ENCODE measurements around the gene TIPIN.
"Not testable (repeated sequence)": the region's sequence is repeated elsewhere in the genome, so short reads cannot be mapped to it uniquely, and the experiment has no call there.

Gene TIPIN, protein sequence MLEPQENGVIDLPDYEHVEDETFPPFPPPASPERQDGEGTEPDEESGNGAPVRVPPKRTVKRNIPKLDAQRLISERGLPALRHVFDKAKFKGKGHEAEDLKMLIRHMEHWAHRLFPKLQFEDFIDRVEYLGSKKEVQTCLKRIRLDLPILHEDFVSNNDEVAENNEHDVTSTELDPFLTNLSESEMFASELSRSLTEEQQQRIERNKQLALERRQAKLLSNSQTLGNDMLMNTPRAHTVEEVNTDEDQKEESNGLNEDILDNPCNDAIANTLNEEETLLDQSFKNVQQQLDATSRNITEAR

DNA sequence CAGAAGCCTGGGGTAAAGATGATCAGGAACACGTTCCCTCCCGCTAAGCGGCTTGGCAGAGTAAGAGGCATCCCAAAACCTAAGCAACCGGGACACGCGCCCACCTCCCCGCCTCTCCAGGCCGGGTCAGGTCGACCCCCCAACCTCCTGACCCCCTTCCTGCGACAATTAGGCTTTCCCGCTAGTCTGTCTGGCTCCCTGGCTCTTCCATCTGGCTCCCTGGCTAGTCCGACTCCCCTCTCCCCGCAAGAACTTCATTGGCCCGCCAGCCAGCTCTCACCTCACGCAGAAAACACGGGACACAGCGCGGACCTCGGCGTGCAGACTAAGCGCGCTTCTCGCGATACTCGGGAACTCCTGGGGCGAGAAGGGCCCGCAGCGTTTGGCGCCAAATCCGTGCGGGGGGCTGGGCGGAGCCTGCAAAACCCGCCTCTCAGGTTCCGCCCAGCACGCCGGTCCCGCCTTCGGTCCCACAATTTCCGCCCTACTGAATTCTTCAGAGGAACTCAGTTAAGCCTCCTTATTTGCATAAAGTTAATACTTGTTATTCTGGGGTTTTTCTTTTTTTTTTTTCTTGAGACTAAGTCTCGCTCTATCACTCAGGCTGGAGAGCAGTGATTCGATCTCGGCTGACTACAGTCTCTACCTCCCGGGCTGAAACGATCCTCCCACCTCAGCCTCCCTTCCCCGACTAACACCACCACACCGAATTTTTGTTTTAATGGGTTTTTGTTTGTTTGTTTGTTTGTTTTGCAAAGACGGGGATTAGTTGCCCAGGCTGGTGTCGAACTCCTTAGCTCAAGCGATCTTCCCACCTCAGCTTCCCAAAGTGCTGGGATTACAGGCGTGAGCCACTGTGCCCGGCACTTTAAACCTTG, at the start of gene TIPIN:
TIPIN (minus strand) TSS at position 327 of the 878 bp plus-strand sequence. CDS start 3,738 bp downstream, outside the sequence.
- peak; percentile 89 for DNase-seq (ENCODE audit: low spot score)

DNA sequence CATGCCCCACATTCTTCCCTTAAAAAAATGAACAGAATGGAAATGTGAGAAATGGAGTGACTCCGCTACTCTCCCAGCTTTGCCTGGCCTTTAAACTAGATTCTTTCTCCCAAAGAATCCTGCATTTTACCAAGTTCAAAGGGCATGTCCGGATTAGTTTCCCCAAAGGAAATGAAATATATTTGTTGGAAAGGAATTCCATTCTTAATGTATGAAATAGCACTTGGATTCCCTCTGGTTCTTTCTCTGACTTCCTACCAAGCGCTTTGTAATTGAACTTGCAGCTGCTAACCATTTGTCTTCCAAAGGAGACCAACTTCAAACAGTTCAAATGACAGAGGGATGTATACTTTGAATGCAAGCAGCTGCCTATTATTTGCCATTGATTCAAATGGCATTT, 49.1 kb upstream of the TIPIN start:
- DNase-seq (ENCODE audit: low spot score): no peak

DNA sequence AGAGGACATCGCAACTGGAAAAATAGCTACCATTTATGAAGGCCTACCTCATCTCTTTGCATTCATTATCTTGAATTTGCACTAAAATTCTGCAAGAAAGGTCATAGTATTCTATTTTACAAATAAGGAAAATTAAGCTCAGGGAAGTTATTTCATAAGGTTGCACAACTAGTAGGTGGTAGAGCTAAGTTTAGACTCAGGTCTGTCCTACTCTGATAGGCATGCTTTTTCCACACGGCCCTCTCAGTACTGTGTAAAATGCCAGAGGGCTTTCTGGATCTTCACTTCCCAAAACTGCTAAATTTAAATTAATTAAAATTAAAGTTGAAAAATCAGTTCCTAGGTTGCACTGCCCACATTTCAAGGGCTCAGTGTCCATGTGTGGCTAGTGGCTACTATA, 48.5 kb upstream of the TIPIN start:
- no peak for DNase-seq (ENCODE audit: low spot score)

DNA sequence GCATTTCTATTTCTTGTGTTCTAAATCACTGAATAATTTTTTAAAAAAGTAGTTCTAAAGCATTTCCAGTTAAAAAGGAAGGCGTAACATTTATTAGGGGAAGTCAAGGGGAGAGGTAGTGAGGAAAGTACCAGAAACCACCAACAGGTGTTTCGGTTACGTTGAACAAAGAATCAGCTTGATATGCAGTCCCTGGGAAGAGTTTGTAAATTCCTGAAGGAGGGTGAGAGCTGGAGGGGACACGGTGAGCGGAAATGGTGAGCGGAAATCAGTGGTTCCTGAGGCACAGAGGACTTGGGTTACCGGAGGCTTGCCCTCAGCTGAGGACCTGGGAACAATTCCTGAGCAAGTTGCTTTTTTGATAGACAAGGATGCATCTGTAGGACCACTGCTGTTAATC, 48.0 kb upstream of the TIPIN start:
- no peak for DNase-seq (ENCODE audit: low spot score)

DNA sequence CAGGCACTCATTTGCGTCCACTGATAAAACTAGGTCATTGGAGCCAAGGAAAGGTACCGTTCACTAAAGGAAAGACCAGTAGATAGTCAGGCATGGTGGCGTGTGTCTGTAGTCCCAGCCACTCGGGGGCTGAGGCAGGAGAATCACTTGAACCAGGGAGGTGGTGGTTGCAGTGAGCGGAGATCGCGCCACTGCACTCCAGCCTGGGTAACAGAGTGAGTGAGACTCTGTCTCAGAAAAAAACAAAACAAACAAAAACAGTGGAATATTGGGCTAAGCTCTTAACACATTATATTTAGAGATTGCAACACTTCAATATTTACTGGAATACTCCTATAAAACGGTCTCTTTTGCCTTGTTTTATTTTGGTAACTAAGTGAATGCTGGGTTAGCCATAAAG, 47.6 kb upstream of the TIPIN start:
- no peak for DNase-seq (ENCODE audit: low spot score)

DNA sequence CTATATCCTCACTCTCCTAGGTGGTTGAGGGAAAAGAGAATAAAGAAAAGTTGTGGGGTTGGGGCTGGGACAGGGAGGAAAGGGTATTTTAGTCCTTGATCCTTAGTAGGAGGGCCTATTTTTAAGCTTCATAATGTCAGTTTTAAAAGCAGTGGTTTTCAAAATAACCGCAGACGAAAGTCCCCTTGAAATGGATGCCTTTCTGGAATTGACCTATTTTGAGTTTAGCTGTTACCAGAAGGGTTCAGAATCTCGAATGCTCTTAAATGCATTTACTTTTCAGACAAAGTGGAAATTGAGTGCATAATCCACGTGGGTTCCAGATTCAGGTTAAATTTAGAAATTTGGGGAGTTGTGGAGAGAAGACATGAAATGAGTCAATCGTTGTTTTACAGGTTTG, 46.8 kb upstream of the TIPIN start:
- no peak for DNase-seq (ENCODE audit: low spot score)

DNA sequence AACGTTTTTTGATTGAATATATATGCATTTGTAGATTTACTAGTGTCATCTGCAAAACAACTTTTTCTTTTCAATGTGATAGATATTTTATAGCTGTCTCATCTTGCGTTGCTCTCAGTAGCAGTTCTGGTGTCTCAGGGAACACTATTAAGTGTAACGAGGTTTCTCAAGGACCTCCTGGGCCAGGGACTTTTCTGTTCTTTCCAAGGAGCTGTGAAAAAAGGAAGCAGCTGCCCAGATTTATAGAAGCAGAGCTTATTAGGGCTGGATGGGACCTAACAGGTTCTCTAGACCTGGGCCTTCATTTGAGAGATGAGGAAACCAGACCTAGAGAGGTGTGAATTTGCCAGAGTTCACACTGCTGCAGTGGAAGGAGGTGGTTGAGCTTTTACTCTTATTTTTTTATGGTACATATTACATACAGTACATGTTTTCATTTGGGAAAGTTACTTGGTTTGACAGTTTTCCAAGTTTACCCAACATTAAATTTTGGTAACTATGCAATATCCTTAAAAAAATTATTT, 46.3 kb upstream of the TIPIN start:
- no peak for DNase-seq (ENCODE audit: low spot score)

DNA sequence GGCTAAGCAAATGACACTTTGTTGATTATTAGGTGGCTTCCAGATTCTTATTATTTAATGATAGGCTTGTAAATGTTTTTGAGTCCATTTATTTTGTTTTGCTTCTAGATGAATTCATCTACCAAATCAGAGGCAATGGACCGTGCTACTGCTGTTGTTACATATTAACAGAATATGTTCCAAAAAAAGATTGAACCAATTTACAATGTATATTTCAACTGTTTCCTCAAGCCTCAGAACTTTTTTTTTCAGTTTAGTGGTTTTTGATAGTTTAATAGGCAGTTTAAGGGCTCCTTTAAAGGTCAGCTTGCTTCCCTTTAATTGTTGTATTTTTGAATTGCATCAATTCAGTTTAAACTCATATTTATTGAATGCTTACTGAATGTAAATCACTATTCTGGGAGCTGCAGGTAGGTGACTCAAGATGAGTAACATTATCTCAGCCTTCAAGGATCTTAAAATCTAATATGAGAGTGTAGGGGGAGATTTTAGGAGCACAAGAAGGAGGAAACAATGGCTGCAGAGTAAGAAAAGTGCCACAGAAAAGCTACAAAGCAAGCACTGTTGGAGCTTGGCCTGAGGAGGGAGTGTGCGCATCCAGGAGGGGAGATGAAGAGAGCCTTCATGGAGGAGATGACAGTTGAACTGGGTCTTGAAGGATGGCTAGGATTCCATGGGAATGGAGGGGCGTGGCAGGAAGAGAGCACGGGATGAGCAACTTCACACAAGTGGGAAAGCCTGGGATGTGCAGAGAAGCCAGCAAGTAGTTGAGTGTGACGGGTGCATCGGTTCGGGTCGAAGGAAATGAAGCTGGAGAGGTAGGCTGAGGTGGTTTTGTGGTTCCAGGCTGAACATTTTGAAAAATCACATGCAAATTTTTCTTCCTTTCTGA, 44.9 kb upstream of the TIPIN start:
- no peak for DNase-seq (ENCODE audit: low spot score)

DNA sequence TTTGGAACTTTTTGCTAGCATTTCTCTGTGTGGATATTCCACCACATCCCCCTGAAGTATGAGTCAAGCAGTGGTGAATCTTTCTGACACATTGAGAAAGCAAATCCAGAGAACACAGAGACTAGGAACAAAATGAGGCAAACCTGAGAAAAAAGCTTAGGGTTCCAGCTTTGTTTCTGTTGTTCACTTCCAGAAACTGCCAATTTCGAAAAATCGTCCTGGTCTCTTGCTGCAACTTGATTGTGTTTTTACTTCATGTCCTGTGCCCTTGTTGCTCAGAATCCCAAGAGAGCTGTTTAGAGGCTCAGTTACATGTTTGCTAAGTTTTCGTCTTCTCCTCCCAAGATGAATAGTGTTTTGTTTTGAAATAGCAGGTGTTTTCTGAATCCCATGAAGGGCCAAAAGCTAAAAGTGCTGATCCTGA, 43.9 kb upstream of the TIPIN start:
- DNase-seq (ENCODE audit: low spot score): no peak

DNA sequence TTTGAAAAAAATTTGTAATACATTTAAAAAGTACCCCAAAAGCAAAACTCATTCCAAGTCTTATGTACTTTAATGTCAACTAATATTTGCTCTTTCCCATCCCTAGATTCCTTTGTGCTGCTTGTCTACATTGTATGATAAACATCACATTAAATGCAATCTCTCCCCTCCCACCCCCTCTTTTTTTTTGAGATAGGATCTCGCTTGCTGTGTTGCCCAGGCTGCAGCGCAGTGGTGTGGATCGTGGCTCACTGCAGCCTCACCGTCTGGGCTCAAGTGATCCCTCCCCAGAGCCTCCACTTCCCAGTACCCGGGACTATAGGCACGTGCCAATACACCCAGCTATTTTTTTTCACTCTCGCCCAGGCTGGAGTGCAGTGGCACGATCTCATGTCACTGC, 42.8 kb upstream of the TIPIN start:
- DNase-seq (ENCODE audit: low spot score): no peak

DNA sequence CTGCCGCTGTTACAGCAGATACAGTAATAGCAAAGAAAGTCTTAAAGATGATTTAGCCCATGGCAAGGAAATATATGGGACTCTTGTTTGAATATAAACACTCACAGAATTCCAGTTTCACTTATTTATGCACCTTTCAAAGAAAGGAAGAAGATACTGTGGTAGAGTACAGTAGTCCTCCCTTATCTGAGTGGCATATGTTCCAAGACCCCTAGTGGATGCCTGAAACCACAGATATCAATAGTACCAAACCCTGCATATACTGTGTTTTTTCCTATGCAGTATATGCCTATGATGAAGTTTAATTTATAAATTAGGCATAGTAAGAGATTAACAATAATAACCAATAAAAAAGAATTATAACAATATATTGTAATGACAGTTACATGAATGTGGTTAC, 38.4 kb upstream of the TIPIN start:
- peak; percentile 35 for DNase-seq (ENCODE audit: low spot score)

DNA sequence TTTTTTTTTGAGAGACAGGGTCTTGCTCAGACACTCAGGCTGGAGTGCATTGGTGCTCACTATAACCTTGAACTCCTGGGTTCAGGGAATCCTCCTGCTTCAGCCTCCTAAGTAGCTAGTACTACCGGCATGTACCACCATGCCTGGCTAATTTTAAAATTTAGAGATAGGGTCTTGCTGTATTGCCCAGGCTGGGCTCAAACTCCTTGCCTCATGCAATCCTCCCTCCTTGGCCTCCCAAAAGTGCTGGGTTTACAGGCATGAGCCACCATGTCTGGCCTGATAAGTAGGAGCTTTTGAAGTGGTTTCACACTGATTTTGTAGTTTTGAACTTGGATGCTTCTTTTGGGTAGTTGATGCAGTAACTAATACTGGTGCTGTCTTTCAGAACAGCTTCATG, 38.0 kb upstream of the TIPIN start:
- no peak for DNase-seq (ENCODE audit: low spot score)

DNA sequence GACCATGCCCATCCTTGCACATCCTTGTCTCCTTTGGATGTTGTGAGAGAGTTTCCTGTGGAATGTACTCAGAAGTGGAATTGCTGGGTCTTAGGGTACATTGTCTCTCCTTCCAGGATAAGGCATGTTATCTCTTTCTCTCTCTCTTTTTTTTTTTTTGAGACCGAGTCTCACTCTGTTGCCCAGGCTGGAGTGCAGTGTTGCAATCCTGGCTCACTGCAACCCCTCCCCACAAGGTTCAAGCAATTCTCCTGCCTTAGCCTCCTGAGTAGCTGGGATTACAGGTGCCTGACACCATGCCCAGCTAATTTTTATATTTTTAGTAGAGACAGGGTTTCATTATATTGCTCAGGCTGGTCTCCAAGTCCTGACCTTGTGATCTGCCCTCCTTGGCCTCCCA, 36.6 kb upstream of the TIPIN start:
- not testable (repeated sequence) for DNase-seq (ENCODE audit: low spot score)

DNA sequence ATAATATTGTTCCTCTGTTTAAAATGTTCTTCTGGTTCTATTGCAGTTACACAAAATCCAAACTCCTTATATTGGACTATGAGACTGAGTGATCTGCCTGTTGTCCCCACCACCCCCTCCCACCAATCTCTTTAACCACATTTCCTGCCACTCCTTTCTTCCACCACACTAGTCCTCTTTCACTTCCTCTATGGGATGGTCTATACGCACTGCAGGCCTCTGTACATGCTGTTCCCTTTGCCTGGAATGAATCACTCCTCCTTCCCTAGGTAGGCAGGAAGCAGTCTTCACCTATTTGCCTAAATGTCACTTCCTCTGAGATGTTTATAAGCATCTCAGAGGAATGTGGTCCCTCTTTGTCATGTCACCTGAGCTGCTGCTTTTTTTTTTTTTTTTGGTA, 34.2 kb upstream of the TIPIN start:
- no peak for DNase-seq (ENCODE audit: low spot score)

DNA sequence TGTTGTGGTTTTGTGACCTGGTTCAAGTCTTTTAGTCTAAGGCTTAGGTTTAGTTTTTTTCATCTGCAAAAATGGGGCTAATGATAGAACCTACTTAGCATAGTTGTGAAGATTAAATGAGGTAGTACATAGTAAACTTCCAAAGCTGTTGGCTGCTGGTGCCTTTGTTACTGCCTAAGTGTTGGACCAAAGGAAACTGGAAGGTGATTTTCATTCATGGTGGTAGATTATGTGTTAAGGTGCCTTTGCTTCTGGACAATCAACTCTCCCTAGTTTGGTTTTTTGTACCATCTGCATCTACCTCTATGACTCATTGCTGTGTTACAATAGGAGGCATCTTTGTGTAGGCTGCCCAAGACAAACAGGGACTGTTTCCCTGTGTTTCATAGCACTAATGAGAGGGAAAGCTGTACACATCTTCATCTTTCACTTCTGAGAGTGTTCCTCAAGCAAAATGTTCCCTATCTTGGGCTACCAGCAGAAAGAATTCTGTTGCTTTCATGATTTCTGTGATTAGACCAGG, 33.4 kb upstream of the TIPIN start:
- DNase-seq (ENCODE audit: low spot score): no peak

DNA sequence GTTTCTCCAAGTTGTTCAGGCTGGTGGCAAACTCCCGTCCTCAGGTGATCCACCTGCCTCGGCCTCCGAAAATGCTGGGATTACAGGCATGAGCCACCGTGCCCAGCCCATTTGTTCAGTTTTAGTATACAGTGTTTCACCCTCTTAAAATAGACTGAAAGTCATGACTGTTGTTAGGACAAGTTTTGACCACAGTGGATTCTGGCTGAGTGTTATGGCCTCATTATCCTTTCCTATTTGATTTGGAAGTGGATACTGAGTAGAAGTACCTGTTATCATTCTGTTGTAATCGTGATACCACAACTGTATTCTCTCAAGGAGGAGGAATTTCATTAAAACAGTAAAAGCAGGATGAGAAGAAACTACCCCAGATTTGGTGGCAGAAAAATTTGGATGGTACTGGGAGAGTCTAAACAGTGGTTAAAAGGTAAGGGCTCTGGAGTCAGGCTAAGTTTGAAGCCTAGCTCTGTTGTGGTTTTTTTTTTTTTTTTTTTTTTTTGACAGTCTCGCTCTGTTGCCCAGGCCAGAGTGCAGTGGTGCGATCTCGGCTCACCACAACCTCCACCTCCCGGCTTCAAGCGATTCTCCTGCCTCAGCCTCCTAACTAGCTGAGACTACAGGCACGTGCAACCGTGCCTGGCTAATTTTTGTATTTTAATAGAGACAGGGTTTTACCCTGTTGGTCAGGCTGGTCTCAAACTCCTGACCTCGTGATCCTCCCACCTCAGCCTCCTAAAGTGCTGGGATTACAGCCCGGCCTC, 32.8 kb upstream of the TIPIN start:
- DNase-seq (ENCODE audit: low spot score): no peak

DNA sequence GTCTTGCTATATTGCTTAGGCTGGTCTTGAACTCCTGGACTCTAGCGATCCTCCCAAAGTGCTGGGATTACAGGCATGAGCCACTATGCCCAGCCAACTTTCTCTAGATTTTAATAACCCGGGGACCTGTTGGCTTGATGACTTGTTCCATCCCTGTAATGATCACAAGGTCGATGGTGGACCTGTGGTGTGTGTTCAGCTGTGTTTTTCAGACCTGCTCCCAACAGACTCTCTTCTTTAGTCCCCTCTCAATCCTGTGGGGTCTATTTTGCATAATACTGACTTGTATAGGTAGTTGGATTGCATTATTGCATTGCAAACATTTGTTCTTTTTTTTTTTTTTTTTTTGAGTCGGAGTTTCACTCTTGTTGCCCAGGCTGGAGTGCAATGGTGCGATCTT, 32.1 kb upstream of the TIPIN start:
- DNase-seq (ENCODE audit: low spot score): no peak

DNA sequence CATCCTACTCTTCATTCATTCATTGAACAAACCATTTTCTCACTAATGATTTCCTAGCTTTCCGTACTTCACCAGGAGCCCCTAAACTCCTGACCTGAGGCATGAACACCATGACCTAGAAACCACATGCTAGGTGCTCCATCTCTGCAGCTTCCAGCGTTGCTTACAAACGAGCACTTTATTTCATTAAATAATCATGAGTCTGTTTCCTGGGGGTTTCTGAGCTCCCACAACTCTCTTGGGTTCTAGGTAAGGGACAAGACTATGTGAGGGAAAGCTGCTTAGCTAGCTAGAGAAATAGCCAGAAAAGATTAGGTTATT, 31.5 kb upstream of the TIPIN start:
- no peak for DNase-seq (ENCODE audit: low spot score)

DNA sequence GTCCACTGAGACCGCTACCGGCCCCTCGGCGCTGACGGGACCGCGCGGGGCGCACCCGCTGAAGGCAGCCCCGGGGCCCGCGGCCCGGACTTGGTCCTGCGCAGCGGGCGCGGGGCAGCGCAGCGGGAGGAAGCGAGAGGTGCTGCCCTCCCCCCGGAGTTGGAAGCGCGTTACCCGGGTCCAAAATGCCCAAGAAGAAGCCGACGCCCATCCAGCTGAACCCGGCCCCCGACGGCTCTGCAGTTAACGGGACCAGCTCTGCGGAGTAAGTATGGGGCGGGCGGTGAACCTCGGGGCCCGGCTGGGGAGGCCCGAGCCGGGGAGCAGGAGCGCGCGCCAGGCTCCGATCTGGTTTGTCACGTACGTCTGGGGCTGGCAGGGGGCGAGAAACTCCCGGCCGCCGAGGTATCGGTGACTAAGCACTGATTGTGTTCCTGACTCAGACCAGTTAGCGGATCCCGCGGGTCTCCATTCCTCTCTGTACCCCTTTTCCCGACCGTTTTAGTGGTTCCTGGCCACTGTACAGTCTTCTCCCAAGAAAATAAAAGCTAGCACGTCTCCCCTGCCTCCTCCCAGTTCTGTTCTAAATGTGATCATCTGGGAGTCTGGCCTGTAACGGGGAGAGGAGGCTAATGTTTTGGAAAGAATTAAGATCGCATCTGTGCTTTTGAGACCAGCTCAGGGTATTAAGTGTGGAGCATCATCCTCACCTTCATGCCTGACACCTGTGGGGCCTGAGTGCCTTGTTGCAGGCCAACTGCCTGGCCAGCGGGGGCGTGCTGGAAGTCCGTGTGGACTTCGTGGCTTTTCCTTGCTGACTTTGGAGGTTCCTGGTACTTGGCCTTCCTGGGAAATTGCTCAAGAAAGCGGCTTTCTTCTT, 30.9 kb upstream of the TIPIN start:
- DNase-seq (ENCODE audit: low spot score): peak; percentile 43
